Stimulated activated CD8-positive, alpha-beta memory T cell treated with anti-CD3 and anti-CD28 coated beads, Interleukin-12 subunit alpha, Interleukin-12 subunit beta, amount 100 ng/mL, for 24 hours (primary cell): Measurements from ENCODE around the gene RMRP.

Source experiments
- DNase-seq: peaks from one replicate; pipeline ENCODE4 v3.0.0-alpha.2; 2020; ENCODE audit errors: extremely low read depth

Gene RMRP

GRCh38 chr9:35611230-35611797 is 46.5 kb downstream of the RMRP start:
- DNase-seq = no peak

GRCh38 chr9:35609820-35610163 is 48.0 kb downstream of the RMRP start:
- no peak for DNase-seq

GRCh38 chr9:35609001-35609819 is 48.6 kb downstream of the RMRP start:
- no peak for DNase-seq

GRCh38 chr9:35608221-35608620 is 49.6 kb downstream of the RMRP start:
- DNase-seq = no peak
